ENCODE measurements around the gene YIPF7. TPM values are rescaled to one million over a fixed set of nuclear protein-coding genes. Genes with fewer than 3 reads are reported as not detected.

The YIPF7 gene
- not detected in 2 replicates for total RNA-seq

DNA sequence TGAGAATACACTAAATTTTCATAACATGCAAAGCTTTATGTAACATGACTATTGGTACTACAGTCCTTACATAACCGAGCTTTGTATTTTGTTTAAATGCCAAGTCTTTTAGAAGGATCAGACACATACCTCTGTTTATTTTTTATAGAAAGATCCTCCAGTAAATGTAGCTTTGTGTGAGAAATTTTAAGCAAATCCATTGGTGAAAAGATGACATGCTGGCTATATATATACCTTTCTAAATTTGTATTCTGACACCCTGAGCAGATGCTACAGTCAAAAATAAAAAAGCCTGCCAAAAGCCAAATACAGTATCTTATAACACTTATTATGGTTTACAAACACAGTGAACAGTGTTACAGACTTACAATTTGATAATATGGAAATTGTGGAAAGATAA is at the start of gene YIPF7:
TSS of gene YIPF7 (minus strand) at position 201 of the 400 bp plus-strand sequence. CDS start 1,525 bp downstream, outside the sequence.

DNA sequence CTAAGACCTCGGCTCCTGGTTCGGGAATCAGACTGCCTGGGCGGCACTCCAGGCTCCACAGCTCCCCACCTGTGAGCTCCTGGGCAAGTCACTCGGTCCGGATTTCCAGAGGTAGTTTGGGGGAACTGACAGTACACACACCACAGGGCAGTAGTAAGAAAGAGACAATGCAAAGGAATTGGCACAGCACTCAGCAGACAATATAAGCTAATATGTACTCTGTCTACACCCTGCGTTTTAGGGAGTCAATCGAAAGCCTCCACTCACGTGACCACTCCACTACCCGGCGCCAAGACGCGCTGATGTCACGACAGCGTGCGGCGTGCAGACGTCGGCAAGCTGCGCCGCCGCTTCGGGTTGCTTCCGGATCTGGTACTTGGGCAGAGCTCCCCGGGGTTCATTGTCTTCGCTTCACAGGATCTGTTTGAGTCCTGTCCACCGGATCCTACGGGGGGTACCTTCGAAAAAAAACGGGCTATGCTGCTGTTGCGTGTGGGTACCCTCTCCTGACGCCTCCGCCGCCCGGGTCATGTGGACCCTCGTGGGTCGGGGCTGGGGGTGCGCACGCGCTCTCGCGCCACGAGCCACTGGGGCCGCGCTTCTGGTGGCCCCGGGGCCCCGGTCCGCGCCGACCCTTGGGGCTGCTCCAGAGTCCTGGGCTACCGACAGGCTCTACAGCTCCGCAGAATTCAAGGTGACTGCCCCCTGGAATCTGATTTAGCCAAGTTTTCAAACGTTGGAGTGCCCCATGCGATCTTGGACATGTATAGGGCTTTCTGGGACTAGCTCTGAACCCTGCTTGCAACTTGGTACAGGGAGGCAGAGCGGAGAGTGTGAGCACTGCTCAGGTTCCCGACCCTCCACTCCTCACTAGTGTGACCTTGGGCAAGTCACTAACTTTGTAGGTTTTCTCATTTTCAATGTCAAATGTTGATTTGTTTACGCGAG is 26.9 kb upstream of the YIPF7 start, which contains the start of gene GUF1:
TSS of gene GUF1 (plus strand) at position 327 of the 948 bp plus-strand sequence. CDS start at position 530, 203 bp downstream.

Other genes starting within 250 kb of the YIPF7 start
- gene KCTD8, start 202.8 kb downstream of the YIPF7 start, total RNA-seq = not detected in 2 replicates
- 8.8 and 9.8 TPM in 2 replicates for gene GUF1, start 26.8 kb upstream of the YIPF7 start, total RNA-seq
- 25.0 and 27.4 TPM in 2 replicates for gene GNPDA2, start 74.9 kb upstream of the YIPF7 start, total RNA-seq

Data from smooth muscle cell of bladder (primary cell).